GM12872 (cell line): ENCODE data around the gene C1S.

Experiments used
- TF ChIP-seq, protein P1 (sequence below): IDR thresholded peaks from 3 replicates; pipeline ENCODE4 v1.5.1; 2011; ENCODE audit warnings: low read depth, mild to moderate bottlenecking, low read length, moderate library complexity; ENCODE audit not compliant: insufficient read depth

C1S gene

GRCh38 chr12:7118881-7119280 is 58.4 kb downstream of the C1S start:
- TF ChIP-seq, protein P1, sequence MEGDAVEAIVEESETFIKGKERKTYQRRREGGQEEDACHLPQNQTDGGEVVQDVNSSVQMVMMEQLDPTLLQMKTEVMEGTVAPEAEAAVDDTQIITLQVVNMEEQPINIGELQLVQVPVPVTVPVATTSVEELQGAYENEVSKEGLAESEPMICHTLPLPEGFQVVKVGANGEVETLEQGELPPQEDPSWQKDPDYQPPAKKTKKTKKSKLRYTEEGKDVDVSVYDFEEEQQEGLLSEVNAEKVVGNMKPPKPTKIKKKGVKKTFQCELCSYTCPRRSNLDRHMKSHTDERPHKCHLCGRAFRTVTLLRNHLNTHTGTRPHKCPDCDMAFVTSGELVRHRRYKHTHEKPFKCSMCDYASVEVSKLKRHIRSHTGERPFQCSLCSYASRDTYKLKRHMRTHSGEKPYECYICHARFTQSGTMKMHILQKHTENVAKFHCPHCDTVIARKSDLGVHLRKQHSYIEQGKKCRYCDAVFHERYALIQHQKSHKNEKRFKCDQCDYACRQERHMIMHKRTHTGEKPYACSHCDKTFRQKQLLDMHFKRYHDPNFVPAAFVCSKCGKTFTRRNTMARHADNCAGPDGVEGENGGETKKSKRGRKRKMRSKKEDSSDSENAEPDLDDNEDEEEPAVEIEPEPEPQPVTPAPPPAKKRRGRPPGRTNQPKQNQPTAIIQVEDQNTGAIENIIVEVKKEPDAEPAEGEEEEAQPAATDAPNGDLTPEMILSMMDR: no peak

DNA sequence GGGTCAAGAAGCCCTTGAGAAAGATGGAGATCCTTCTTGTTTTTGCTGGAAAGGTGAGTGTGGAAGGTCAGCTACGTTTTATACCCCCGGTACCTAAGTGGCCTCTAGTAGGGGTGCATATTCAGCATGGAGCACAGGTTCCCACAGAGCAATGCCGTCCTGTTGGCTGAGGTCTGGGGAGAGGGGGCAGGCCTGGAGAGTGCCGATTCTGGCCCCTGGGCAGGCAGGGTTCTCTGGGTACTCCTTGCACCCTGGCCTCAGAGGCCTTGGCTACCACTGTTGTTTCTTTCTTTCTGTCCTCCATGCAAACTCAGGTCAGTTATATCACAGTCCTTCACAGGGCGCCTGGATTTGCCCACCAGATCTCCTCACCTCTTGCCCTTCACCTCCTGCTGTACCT is 59.6 kb downstream of the C1S start:
- TF ChIP-seq, protein P1: no peak
